Limb (tissue), 2 donors: ENCODE measurements around the gene MOB3A.

Experiments
- DNase-seq, 2 donors: peaks; one replicate each; pipeline ENCODE4 v3.0.0-alpha.2; 2016; ENCODE audit errors: extremely low spot score in 2 of 2

The MOB3A gene

DNA sequence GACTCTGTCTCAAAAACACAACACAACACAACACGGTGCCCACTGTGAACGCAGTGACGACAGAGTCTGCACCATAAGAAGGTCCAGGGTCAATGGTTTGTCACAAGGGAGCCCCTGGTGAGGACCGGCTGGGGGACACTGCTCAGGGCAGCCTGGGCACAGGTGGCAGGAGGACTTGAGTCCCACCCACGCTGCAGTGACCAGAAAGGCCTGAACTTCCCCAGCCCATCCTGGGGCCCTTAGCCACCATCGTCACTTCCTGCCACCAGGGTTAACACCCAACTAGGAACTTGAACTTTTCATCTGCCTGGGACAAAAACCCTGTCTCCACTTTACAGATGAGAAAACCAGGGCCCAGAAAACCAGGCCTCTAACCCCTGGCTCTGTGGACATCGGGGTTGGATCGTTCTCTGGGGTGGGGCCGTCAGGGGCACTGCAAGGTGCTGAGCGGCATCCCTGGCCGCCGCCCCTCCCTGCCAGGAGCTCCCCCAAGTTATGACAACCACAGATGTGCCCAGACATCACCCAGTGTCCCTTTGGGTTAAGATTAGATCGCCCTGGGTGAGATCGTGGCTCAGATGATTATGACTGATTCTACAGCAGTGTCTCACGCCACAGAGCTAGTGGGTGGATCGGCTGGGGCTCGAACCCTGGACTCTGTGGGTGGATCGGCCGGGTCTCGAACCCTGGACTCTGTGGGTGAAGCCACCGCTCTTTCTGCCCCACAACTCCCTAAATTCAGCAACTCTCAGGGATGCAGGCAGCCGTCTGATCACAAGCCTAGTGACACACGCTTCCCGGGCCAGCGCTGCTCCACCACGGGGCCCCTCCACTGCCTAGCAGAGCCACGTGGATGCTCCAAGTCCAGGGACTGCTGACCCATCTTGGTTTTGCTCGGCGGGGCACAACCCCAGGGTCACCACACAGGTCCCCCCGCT, 14.0 kb downstream of the MOB3A start:
- DNase-seq: no peak

DNA sequence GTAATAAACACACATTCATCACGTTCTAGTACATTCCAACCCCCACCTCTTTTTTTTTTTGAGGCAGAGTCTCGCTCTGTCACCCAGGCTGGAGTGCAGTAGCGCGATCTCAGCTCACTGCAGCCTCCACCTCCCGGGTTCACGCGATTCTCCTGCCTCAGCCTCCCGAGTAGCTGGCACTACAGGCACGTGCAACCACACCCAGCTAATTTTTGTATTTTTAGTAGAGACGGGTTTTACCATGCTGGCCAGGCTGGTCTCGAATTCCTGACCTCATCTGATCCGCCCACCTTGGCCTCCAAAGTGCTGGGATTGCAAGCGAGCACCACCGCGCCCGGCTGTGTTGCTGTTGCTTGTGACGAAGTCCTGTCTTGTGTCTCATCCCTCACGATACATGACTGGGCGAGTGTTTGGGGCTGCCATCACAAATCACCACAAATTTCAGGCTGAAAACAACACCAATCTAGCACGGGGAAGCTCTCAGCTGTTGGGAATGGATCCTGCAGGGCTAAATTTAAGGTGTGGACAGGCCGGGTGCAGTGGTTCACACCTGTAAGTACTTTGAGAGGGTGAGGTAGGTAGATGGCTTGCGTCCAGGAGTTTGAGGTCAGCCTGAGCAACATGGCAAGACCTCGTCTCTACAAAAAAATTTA, 15.7 kb downstream of the MOB3A start:
- no peak for DNase-seq

DNA sequence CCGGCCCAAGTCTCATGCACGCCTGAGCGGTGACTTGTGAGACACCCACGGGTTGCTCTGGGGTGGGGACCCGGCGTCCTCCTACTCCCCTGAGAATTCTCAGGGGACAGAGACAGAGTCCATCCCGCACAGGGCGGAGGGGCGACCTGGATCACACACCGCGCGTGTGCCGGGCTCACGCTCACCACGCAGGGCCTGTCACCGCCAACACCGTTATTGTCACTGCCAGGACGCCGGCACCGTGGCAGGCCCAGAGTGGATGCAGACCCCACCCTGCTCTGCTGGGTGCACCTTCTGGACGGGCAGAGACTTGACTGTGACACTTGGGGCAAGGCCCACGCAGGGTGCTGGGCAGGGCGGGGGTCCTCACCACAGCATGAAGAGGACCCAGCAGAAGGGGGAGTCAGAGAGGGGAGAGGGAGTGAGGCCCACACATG, 16.2 kb downstream of the MOB3A start:
- no peak for DNase-seq

DNA sequence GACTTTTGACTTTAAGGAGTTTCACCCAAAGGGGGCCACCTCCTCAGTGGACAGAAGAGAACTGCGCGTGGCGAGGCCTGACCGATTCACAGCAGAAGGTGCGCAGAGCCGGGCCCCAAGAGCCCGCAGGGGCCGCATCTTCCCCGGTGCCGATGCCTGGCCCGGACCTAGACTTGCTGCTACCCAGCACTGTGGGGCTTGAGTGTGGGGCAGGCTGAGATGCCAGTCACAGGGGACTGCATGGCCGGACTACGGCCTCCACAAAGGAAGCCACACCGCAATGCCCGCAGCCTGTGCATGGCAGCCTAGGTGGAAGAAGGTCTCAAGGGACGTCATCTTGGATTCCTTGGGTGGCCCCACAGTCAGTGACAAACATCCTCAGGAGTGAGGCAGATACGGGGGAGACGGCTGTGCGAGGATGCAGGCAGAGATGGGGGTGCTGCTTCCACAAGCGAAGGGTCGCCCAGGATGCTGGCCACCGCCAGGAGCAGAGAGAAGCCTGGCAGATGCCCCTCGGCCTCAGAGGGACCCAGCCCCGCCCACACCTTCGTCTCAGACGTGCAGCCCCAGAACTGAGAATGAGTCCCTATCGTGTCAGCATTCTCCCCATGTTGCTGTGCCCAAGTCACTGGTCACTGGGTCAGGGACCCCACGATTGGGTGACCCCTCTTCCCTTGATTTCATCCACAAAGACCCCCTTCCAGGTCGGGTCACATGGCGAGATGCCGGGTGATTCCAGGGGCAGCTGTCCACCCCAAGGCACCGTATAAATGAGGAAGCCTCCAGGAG, 16.9 kb downstream of the MOB3A start:
- DNase-seq: no peak

DNA sequence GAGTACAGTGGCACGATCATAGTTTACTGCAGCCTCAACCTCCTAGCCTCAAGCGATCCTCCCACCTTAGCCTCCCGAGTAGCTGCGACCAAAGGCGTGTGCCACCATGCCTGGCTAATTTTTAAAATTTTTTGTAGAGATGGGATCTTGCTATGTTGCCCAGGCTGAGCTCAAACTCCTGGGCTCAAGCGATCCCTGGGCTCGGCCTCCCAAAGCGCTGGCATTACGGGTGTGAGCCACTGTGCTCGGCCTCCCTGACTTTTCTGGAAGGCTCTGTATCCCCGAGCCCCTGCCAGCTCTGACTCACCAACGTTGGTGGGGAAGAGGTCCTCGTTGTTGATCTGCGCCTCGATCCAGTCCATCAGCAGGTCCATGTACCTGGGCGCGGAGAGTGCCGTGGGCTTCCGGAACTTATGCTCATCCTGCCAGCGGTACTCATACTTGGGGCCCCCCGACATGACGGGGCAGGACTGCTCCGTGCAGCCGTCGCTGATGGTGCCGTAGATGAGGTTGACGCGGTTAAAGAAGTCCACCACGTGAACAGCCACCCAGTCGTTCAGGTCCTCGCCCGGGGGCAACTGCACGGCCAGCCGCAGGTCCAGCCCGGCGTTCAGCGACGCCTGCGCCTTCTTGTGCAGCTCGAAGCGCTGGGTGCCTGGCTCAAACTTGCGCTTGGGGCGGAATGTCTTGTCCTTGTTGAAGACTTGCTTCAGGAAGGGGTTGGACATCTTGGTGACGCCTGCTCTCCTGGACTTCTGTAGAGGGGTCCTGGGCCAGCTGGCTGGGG, 18.1 kb downstream of the MOB3A start:
- DNase-seq: no peak

DNA sequence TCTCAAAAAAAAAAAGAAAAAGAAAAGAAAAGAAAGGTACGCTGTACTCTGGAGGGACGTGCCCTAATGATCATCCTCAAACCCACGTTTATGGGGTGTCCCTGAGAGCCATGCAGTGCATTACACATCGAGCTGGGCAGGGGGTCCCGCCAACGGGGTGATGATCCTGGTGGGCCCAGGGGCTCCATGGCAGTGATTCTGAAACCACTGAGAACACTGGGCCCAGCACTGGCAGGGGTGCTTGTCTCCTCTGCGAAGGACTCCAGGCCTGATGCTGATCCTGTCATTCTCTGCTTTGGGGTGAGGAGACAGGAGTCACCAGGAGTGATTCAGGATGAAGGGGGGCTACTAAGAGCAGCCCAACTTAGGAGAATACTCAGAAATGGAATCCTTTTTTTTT, 18.7 kb downstream of the MOB3A start:
- no peak for DNase-seq

DNA sequence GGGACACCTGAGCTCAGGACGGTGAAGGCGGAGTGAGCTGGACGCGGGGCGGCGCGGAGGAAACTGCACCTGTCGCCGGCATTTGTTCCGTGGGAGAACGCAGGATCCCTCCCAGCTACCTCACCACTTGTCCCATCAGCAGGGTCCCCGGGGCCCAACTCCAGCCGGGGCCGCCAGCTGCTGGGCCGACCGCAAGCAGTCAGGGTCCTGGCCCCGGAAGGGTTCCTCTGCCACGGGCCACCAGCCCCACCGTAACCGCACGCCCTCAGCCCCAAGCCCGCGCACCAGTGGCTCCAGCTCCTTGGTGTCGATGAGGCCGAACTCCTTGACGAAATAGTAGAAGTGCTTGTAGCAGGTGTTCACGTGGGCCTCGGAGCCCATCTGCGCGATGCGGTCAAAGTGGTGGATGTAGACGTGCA, 19.6 kb downstream of the MOB3A start:
- DNase-seq: no peak

DNA sequence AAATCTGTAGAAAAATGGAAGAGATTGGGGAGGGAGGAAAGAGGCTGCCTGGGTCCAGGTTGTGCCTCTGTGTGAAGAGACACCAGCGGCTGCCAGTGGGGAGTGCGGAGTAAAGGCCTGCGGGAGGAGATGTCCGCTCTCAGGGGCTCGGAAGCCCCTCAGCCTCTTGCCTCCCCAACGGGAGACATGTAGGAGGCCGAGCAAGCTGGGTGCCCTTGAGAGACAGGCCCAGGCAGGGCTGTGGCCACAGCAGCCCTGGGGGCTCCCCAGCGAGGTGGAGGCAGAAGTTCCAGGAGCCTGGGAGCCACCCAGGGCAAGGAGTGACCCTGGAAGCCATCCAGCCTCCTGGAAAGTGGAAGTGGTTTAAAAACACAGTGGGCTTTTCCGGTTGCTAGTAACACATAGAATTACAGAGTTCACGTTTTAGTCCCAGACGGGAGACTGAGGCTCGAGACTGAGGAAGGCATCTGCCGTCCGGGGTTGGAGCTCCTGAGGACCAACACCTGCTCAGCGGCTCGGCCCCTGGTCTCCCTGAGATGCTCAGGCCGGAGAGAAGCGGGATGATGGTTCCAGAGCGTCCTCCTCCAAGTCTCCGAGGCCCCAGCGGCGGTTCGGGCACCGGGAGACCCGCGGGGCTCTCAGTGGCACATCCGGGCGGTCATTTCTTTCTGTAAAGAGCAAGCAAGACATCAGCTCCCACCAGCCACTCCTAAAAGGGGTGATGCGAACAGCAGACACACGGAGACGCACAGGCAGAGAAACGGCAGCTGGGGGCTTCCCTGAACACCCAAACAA, 23.2 kb downstream of the MOB3A start:
- no peak for DNase-seq

DNA sequence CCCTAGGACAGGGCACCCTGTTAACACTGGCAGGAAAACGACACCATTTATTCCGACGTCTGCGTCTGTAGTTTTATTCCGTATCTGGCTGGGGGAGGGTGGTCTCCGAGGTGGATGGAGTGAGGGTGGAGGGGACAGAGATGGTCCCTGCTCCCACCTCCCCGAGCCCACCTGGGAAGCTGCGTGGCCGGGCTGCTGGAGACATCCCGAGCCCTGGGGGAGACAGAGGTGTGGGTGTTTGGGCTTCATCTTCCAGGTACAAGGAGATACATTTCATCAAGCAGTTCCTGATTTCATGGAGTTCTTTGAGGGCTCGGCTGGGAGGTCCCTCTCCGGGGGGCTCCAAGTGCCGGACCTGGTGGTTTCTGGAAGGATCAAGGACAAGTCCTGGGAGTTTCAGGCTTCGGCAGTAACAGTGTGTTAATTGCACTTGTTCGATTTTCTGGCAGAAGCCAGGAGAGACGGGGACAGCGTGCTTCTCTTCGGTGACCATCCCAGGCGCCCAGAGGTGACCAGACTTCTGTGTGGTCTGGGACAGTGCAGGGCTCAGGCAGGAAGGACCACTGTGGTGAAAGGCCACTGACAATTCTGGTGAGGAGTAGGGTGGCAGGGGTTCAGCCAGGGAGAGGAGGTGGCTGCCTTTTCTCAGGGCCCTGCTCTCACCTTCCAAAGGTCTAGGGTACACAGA, 25.0 kb downstream of the MOB3A start:
- DNase-seq: no peak

DNA sequence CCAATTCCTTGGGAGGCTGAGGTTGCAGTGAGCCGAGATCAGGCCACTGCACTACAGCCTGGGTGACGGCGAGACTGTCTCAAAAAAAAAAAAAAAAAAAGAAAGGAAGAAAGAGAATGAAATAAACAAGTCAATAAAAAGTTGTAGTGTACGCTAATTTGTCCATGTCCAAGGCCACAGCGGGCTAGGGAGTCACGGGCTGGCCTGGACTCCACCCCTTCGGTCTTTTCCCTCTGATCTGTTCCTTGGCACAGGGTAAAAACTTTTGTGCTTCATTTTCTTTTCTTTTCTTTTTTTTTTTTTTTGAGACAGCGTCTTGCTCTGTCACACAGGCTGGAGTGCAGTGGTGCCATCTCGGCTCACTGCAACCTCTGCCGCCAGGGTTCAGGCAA, 25.7 kb downstream of the MOB3A start:
- DNase-seq: no peak

DNA sequence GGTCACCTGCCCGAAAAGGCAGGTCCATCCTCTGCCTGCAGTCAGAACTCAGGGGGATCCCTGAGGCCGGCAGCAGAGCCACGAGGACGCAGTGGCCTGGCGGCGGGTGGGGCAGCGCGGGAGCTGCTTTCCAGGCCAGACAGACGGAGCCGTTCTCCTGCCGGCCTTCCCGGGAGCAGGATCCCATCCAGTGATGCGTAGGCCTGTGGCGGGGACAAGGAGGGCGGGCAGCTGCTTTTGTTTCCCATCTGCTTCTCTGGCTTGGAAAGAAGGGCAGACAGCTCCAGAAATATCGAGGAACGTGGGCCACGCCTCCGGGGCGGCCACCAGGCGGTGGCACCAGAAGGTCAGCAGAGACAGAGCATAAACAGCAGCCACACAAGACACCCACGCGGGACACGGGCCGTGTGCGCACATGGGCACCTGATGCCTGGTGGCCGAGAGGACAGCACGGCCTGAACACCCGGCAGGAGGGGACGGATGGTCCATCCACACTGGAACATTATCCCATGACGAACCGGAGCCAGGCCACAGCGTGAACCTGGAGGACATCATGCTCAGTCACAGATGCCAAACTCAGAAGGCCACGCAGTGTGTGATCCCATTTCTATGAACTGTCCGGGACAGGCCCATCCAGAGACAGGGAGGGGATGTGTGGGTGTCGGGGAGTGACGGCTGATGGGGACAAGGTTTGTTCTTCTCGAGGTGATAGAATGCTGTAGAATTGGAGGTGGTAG, 31.2 kb downstream of the MOB3A start:
- DNase-seq: no peak

DNA sequence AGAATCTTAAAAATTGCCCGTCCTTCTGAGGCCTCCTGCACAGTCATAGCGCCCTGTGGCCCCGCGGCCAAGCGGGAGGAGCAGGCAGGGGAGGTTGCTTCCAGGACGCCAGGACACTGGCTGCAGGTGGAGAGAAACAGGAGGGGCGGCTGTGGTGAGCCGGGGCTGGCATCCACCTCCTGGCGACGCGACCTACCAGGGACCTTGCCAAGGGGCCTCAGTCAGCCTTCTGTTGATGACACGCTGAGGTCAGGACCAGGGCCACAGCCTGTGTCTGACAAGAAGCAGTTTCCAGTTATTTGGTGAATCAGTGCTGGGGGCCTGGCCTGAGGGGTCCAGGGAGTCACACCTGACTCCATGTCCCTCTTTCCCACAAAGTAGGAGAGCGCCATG, 31.7 kb downstream of the MOB3A start:
- no peak for DNase-seq

DNA sequence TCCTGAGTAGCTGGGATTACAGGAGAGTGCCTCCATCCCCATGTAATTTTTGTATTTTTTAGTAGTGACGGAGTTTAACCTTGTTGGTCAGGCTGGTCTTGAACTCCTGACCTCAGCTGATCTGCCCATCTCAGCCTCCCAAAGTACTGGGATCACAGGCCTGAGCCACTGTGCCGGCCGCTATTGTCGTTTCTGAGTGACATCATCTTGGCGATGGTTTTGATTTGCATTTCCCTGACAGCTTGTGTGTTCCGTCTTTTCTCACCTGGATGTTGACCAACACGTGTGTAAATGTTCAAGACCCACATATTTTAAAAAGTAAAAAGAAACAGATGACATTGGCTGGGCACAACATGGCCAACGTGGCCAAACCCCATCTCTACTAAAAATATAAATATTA, 32.3 kb downstream of the MOB3A start:
- no peak for DNase-seq

DNA sequence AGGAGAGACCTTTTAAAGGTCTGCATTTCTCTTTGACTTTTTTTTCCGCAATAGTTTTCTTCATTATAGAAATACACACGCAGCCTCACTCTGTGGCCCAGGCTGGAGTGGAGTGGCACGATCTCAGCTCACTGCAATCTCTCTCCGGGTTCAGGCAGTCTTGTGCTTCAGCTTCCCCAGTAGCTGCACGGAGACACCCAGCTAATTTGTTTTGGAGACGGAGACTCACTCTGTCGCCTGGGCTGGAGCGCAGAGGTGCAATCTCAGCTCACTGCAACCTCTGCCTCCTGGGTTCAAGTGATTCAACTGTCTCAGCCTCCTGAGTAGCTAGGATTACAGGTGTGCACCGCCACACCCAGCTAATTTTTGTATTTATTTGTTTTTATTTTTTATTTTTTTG, 33.4 kb downstream of the MOB3A start:
- no peak for DNase-seq

DNA sequence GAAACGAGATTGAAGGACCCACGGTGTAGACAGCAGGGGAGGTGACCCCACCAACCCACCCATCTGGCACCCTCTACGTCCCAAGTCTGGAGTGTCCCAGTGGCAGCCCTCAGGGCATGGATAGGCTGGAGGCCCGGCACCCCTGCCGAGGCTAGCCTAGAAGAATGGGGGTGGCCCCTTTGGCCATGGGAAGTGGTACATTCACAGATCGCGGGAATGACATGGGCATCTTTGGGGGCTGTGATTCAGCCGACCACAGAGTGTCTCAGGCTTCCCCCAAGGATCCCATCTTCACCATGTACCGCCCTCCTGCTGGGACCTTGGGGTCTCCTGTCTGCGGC, 33.8 kb downstream of the MOB3A start:
- DNase-seq: no peak

DNA sequence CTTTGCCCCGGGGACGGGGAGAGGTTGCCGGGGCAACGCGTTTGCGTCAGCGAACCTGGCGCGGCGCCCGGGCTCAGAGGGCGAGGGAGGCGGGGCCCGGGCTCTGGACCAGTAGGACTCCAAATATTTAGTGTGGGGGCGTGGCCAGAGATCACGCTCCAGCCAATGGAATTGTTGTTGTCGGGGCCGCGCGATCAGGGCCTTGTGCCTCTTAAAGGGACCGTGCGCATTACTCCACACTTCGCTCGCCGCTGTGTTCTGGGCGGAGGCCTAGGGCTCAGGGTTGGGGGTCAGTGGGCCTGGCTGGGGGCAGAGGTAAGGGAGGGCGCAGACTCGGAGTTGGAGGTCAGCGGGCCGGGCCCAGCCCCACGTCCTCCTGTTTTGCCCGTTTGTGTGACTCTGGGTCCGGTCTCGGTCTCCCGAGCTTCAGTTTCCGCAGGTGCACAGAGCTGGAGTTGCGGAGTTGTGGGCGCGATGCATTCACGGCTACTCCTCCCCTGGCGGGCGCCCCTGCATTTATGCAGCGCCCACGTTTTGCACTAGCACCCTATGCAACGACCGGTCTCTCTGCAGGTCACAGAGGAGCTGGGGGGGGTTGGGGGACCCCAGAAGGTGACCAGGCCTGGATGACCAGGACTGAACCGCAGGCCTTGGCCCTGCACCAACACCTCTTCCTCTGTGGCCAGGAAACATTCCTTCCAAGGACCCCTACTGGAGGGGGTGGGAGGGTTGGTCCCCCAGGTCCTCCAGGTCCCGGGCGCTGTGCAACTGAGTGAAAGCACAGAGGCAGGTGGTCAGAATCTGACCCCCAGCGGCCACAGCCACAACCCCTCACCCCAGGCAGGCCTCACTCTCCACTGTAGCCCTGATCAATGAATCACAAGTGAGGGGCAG, 34.4 kb downstream of the MOB3A start:
- DNase-seq: peak; percentile 99 to 100

DNA sequence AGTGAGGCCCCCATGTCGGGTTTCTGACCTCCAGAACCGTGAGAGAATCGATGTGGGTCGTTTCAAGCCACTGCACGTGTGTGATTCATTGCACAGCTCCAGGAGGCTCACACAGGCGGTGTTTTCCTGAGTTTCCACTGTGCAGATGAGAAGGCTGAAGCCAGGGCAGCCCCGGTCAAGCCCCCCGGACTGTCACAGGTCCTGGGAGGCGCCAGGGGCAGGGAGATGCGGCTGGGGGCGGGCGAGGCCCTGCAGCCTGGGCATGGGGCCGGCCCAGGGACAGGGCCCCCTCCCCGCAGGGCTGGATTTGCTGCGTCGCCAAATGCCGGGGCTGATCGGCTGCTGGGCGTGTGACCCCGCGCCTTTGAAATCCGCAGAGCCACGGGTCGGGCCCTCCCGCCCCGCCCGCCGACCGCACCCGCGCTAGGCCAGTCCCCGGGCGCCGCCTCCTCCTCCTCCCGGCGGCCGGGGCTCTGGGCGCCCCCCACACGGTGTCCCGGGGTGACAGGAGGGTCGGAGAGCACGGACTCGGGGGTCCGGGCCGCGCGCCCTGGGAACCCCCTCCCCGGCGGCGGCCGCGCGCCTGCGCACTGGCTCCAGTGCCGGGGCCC, 35.1 kb downstream of the MOB3A start:
- DNase-seq: peak in 1 of 2 donors; percentile 47
